Stomach smooth muscle (tissue), 2 donors: ENCODE results near the gene LEUTX.

Source experiments
- H3K27ac ChIP-seq: one replicate; pipeline ENCODE4 v1.7.0; 2013; ENCODE audit warnings: mild to moderate bottlenecking, low read length, inconsistent platforms
- H3K27me3 ChIP-seq, 2 donors: one replicate each; pipeline ENCODE4 v1.7.0; 2013; ENCODE audit warnings: low read length in 2 of 2; ENCODE audit not compliant: insufficient read depth in 2 of 2, control insufficient read depth in 1 of 2
- H3K36me3 ChIP-seq, 2 donors: one replicate each; pipeline ENCODE4 v1.7.0; 2013; ENCODE audit warnings: low read length in 2 of 2; ENCODE audit not compliant: control insufficient read depth in 2 of 2, insufficient read depth in 2 of 2
- H3K4me1 ChIP-seq: one replicate; pipeline ENCODE4 v1.7.0; 2013; ENCODE audit warnings: low read length; ENCODE audit not compliant: control insufficient read depth, insufficient read depth
- H3K4me3 ChIP-seq, 2 donors: one replicate each; pipeline ENCODE4 v1.7.0; 2013; ENCODE audit warnings: low read length in 2 of 2
- H3K9ac ChIP-seq, 2 donors: one replicate each; pipeline ENCODE4 v1.7.0; 2013; ENCODE audit warnings: low read length in 2 of 2, mild to moderate bottlenecking in 1 of 2
- H3K9me3 ChIP-seq, 2 donors: one replicate each; pipeline ENCODE4 v1.7.0; 2013; ENCODE audit warnings: low read length in 2 of 2; ENCODE audit not compliant: control insufficient read depth in 2 of 2
- donor health status: healthy.
- donor health status: Pancreatic carcinoma.

Gene LEUTX, protein sequence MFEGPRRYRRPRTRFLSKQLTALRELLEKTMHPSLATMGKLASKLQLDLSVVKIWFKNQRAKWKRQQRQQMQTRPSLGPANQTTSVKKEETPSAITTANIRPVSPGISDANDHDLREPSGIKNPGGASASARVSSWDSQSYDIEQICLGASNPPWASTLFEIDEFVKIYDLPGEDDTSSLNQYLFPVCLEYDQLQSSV

DNA sequence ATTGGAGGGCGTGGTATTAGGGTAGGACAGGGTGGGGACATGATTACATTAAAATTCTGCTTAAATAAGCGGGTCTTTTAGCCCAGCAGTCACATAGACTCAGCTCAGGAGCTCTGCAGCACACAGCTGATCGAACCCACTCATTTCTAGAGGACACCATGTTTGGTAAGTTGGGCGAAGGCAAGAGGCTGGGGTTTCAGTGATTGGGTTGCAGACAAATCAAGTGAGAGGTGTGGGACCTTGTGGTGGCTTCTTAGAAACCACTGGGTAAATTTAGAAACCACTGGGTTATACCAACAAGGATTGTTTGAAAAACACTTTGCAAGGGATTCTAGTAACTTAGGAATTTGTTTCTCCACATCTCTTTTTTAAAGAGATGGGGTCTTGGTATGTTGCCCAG, at the start of gene LEUTX:
Gene LEUTX (plus strand): TSS at position 92 of the 400 bp plus-strand sequence. CDS start 67 bp downstream, at position 159.
- Histone ChIP-seq H3K9ac (no peak within 1 kb of the TSS), H3K4me1 (no peaks in the 10 kb centered on the region), H3K36me3 (no peaks in the 10 kb centered on the region)

DNA sequence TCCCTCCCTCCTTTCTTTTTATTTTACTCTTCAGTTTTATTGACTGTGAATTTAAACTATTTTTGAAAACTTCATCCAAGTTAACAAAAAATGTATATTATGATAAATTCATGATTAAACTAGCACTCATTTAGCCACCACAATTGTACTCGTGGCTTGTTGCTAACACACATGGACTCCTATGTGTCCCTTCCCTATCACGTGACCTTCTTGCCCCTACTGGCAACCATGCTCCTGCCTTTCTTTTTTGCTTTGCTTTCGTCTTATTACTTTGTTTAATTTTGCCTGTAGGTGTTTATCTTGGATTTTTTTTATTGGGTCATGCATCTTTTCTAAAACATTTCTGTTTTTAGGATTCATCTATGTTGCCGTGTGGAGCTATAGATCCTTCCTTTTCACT, 49.1 kb upstream of the LEUTX start:
- peaks cover 0 to 9% of the 10 kb centered on the region in 2 donors for H3K27me3 ChIP-seq
- no peak overlapping the region for H3K9ac ChIP-seq
- no peak overlapping the region for H3K27ac ChIP-seq
- H3K4me3 ChIP-seq, result no peak overlapping the region
- H3K9me3 ChIP-seq, result no peaks in the 10 kb centered on the region
- H3K4me1 ChIP-seq, result no peaks in the 10 kb centered on the region
- no peaks in the 10 kb centered on the region for H3K36me3 ChIP-seq

More for the DNA sequence above, at the start of gene LEUTX:
- no peak within 1 kb of the TSS for H3K27ac ChIP-seq
- peaks cover 0 to 3% of the 10 kb centered on the region in 2 donors for H3K27me3 ChIP-seq
- H3K4me3 ChIP-seq, result no peak within 1 kb of the TSS
- H3K9me3 ChIP-seq, result no peaks in the 10 kb centered on the region

DNA sequence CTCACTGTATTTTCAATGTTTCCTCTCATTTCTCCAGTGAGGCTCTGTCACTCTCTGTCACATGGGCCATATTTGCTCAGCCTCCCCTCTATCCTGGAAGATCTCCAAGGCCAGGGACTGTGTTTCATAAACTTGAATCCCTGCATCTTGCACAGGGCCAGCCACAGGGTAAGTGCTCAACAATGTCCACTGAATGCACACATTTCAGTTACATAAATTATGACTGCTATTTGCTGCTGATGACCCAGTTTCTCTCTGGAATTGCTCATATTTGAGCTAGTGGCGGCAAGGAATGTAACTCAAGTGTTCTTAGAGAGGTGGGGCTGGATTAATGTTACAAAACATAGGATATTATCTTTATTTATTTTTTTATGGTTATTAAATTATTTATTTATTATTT, 47.0 kb upstream of the LEUTX start:
- Histone ChIP-seq H3K9me3 (no peaks in the 10 kb centered on the region), H3K9ac (no peak overlapping the region), H3K27me3 (peaks cover 0 to 9% of the 10 kb centered on the region in 2 donors), H3K4me1 (no peaks in the 10 kb centered on the region), H3K27ac (no peak overlapping the region), H3K36me3 (no peaks in the 10 kb centered on the region), H3K4me3 (no peak overlapping the region)

DNA sequence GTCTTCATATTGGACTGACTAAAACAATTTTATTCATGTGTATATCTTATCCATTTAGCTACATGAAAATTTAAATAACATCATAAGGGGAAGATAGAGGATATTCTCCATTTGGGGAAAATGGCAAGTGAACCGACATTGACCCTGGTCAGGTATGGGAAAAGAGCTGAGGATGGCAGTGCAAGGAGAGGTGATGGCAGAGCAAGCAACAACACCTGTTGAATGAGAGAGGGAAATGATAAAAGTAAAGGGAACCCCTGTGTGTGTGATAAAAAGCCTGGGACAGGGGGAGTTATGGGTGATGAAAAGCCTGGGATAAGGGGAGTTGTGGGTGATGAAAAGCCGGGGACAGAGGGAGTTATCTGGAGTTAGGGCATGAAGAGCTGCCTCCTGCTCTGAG, 44.8 kb upstream of the LEUTX start:
- Histone ChIP-seq H3K36me3 (no peaks in the 10 kb centered on the region), H3K4me1 (no peaks in the 10 kb centered on the region), H3K9me3 (no peaks in the 10 kb centered on the region), H3K27ac (no peak overlapping the region), H3K9ac (no peak overlapping the region), H3K27me3 (peaks cover 0 to 10% of the 10 kb centered on the region in 2 donors), H3K4me3 (no peak overlapping the region)

DNA sequence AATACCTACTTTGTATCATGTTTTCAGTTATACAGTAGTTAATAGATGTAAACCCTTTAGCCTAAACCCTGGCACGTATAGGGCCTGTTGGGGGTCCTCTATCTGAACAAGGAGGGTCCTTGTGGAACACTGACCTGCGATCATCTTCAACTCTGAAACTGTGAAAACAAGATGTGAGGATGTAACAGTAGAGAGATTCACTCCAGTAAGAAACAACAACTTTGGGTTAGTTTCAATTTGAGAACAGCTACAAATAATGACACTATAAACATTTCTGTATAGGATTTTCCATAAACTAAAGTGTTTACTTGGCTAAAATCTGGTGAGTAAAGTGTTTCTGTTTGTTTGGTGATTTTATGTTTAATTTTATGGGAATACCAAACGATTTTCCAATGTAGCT, 43.0 kb upstream of the LEUTX start:
- Histone ChIP-seq H3K4me1 (no peaks in the 10 kb centered on the region), H3K9me3 (no peaks in the 10 kb centered on the region), H3K4me3 (no peak overlapping the region), H3K9ac (no peak overlapping the region), H3K27me3 (peaks cover 0 to 10% of the 10 kb centered on the region in 2 donors), H3K36me3 (no peaks in the 10 kb centered on the region), H3K27ac (no peak overlapping the region)

DNA sequence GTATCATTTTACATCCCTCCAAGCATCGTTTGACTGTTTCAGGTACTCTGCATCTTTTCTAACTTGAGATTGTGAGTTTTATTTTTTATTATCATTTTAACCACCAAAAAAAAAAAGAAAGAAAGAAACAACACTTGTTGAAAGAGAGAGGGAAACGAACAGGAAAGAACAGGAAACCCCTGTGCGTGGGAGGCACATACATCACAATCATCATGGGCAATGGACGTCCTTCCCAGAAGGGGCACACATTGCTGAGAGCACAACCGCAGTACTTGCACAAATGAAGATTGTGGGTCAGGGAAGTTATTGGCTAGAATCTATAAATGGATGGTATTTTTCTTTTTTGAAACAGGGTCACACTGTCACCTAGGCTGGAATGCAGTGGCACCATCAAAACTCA, 42.6 kb upstream of the LEUTX start:
- no peaks in the 10 kb centered on the region for H3K9me3 ChIP-seq
- H3K4me3 ChIP-seq, result no peak overlapping the region

DNA sequence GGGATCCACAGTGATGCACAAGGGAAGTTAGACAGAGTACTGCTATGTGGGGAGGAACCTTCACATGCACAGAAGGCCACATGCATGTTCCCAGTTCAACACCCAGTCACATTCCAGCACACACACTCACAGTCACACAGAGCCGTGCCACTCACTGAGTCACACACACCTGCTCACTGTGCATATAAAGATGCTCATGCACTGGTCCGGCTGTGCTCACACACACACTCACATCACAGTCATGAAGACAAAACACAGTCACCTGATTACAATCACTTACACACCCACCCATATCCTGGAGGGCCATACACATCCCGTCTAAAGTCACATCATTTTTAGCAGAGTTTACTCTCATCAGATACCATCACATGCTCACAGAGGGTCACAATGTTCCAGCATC, 41.3 kb upstream of the LEUTX start:
- H3K9me3 ChIP-seq, result no peaks in the 10 kb centered on the region
- no peak overlapping the region for H3K27ac ChIP-seq
- H3K27me3 ChIP-seq, result peaks cover 0 to 8% of the 10 kb centered on the region in 2 donors
- H3K36me3 ChIP-seq, result no peaks in the 10 kb centered on the region
- H3K4me1 ChIP-seq, result no peaks in the 10 kb centered on the region
- H3K4me3 ChIP-seq, result no peak overlapping the region
- H3K9ac ChIP-seq, result no peak overlapping the region

More for the DNA sequence above, 42.6 kb upstream of the LEUTX start:
- Histone ChIP-seq H3K27me3 (peaks cover 0 to 10% of the 10 kb centered on the region in 2 donors), H3K9ac (no peak overlapping the region), H3K4me1 (no peaks in the 10 kb centered on the region), H3K36me3 (no peaks in the 10 kb centered on the region), H3K27ac (no peak overlapping the region)

DNA sequence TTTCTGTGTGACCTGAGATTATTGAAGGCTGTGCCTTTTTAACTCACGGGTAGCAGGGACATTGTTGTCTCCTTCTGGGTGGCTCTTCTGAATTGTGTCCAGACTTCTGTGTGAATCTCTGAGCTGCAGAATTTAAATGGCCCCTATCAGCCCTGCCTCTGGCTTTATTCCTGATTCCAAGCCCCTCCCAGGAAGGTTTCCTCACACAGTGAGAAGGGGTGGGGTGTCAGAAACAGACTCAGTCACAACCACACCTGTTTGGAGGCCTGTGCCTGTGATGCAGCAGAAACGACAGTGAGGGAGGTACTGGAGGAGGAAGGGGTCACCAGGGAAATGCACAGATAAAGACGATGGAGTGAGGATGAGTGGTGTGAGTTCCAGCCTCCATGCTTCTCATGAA, 40.8 kb upstream of the LEUTX start, which contains the start of gene CLC:
Gene CLC (minus strand): TSS at position 139 of the 400 bp plus-strand sequence. CDS start 77 bp downstream, at position 62.
- H3K36me3 ChIP-seq, result no peaks in the 10 kb centered on the region
- peaks cover 0 to 8% of the 10 kb centered on the region in 2 donors for H3K27me3 ChIP-seq
- no peak within 1 kb of the TSS for H3K9ac ChIP-seq
- no peak within 1 kb of the TSS for H3K4me3 ChIP-seq
- H3K9me3 ChIP-seq, result no peaks in the 10 kb centered on the region
- no peaks in the 10 kb centered on the region for H3K4me1 ChIP-seq
- H3K27ac ChIP-seq, result no peak within 1 kb of the TSS

DNA sequence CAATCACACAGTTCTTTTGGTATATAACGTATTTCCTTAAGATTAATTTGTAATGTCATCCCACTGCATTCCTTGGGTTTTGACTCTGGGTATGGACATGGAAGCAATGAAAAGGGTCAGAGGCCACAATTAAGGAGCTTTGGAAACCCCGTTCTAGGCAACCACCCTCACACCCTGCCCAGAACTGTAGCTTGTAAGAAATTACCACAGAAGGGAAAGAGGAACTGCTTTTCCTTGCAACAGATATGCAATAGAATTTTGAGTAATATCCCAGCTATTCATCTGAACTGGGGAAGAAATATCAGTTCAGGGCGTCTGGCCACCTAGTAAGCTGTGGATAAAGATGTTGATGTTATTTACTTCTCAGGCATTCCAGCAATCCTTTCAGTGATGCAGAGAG, 39.8 kb upstream of the LEUTX start:
- Histone ChIP-seq H3K27me3 (peaks cover 0 to 8% of the 10 kb centered on the region in 2 donors), H3K4me3 (no peak overlapping the region), H3K9me3 (no peaks in the 10 kb centered on the region), H3K4me1 (no peaks in the 10 kb centered on the region), H3K36me3 (no peaks in the 10 kb centered on the region), H3K9ac (no peak overlapping the region), H3K27ac (no peak overlapping the region)

DNA sequence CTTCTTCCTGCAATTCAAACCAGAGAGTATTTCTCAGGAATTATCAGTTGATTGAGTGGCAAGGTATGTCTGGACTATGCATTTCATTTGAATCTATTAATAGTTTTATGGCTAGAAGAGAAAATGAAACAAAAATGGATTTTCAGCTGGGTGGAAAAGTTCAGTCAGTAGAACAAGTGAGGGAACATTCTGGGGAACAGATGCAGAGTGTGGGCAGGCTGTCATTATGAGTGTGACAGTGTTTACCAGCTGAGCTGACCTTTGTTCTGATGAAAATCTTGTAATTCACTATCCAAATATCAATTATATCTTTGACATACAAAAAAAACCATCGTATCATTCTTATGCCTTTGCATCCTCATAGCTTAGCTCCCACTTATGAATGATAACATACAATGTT, 38.3 kb upstream of the LEUTX start:
- Histone ChIP-seq H3K4me3 (no peak overlapping the region), H3K9me3 (no peaks in the 10 kb centered on the region), H3K27me3 (peaks cover 0 to 8% of the 10 kb centered on the region in 2 donors), H3K36me3 (no peaks in the 10 kb centered on the region), H3K9ac (no peak overlapping the region), H3K27ac (no peak overlapping the region), H3K4me1 (no peaks in the 10 kb centered on the region)

DNA sequence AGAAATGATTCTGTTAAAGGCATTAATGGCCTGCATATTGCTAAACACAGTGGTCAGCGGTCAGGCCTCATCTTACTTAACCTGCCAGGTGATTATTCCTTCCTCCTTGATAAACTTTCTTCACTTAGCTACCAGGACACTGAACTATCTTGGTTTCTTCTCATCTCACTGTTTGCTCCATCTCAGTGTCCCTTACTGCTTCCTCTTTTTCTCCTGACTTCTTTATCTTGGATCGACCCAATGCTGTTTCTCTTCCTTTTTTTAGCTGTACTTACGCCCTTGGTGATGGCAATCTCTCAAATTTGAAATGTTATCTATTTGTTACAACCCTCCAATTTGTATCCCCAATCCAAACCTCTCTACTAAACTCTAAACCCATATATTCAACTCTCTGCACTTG, 33.0 kb upstream of the LEUTX start:
- H3K27ac ChIP-seq, result no peak overlapping the region
- no peaks in the 10 kb centered on the region for H3K9me3 ChIP-seq
- H3K4me3 ChIP-seq, result no peak overlapping the region
- no peaks in the 10 kb centered on the region for H3K27me3 ChIP-seq
- H3K4me1 ChIP-seq, result no peaks in the 10 kb centered on the region
- no peaks in the 10 kb centered on the region for H3K36me3 ChIP-seq
- no peak overlapping the region for H3K9ac ChIP-seq
